ENCODE data around the gene KLHL6. TPM values are rescaled to one million over a fixed set of nuclear protein-coding genes. Genes with fewer than 3 reads are reported as not detected.
"Not testable (repeated sequence)": the region's sequence is repeated elsewhere in the genome, so short reads cannot be mapped to it uniquely, and the experiment has no call there.

KLHL6 gene
- total RNA-seq, 2 donors from 2014 or later = 16.9 to 19.3 TPM

- no peak for DNase-seq (ENCODE audit: low spot score)
- H3K4me1 Mint-ChIP-seq (ENCODE audit: low read depth in 2 of 2) = peaks cover 0 to 2% of the 10 kb centered on the region in 2 donors
- ATAC-seq = no peak
- no peak overlapping the region for H3K27ac Mint-ChIP-seq
- H3K27me3 Mint-ChIP-seq = peaks cover 11 to 17% of the 10 kb centered on the region in 2 donors
- H3K4me3 Mint-ChIP-seq = no peak overlapping the region
- H3K9me3 Mint-ChIP-seq = no peaks in the 10 kb centered on the region
- H3K36me3 Mint-ChIP-seq = no peaks in the 10 kb centered on the region
These were observed 24.7 kb upstream of the KLHL6 start for GRCh38 chr3:183579967-183580900.

GRCh38 chr3:183578179-183578578, 22.7 kb upstream of the KLHL6 start:
- Mint-ChIP-seq H3K36me3 (no peaks in the 10 kb centered on the region), H3K4me1 (ENCODE audit: low read depth in 2 of 2) (no peaks in the 10 kb centered on the region), H3K4me3 (no peak overlapping the region), H3K27me3 (peaks cover 11 to 17% of the 10 kb centered on the region in 2 donors), H3K27ac (no peak overlapping the region), H3K9me3 (no peaks in the 10 kb centered on the region)
- DNase-seq (ENCODE audit: low spot score) (no peak), ATAC-seq (no peak)

- H3K27ac Mint-ChIP-seq = no peak overlapping the region
- H3K4me1 Mint-ChIP-seq (ENCODE audit: low read depth in 2 of 2) = no peaks in the 10 kb centered on the region
- DNase-seq (ENCODE audit: low spot score) (no peak), ATAC-seq (no peak)
- H3K9me3 Mint-ChIP-seq = no peaks in the 10 kb centered on the region
- H3K27me3 Mint-ChIP-seq = peaks cover 11 to 17% of the 10 kb centered on the region in 2 donors
- no peaks in the 10 kb centered on the region for H3K36me3 Mint-ChIP-seq
- H3K4me3 Mint-ChIP-seq = no peak overlapping the region
These were observed 21.8 kb upstream of the KLHL6 start for GRCh38 chr3:183577346-183577745.

GRCh38 chr3:183576487-183577107, 21.1 kb upstream of the KLHL6 start:
- Mint-ChIP-seq H3K4me1 (ENCODE audit: low read depth in 2 of 2) (no peaks in the 10 kb centered on the region), H3K27ac (no peak overlapping the region), H3K36me3 (no peaks in the 10 kb centered on the region), H3K9me3 (no peaks in the 10 kb centered on the region), H3K27me3 (peaks cover 11 to 17% of the 10 kb centered on the region in 2 donors), H3K4me3 (no peak overlapping the region)
- ATAC-seq (no peak), DNase-seq (ENCODE audit: low spot score) (no peak)

GRCh38 chr3:183572935-183573334, 17.4 kb upstream of the KLHL6 start:
- H3K36me3 Mint-ChIP-seq = no peaks in the 10 kb centered on the region
- no peak overlapping the region for H3K4me3 Mint-ChIP-seq
- no peak overlapping the region for H3K27ac Mint-ChIP-seq
- DNase-seq (ENCODE audit: low spot score) = no peak
- H3K4me1 Mint-ChIP-seq (ENCODE audit: low read depth in 2 of 2) = no peaks in the 10 kb centered on the region
- peaks cover 9 to 15% of the 10 kb centered on the region in 2 donors for H3K27me3 Mint-ChIP-seq
- no peak for ATAC-seq
- H3K9me3 Mint-ChIP-seq = no peaks in the 10 kb centered on the region

GRCh38 chr3:183570191-183570590, 14.7 kb upstream of the KLHL6 start:
- H3K9me3 Mint-ChIP-seq; DNase-seq (ENCODE audit: low spot score); H3K4me1 Mint-ChIP-seq (ENCODE audit: low read depth in 2 of 2); ATAC-seq; H3K4me3 Mint-ChIP-seq; H3K27ac Mint-ChIP-seq; H3K36me3 Mint-ChIP-seq: not testable (repeated sequence)
- peaks cover 2 to 10% of the 10 kb centered on the region in 2 donors for H3K27me3 Mint-ChIP-seq

- no peak for DNase-seq (ENCODE audit: low spot score)
- no peak overlapping the region for H3K4me3 Mint-ChIP-seq
- H3K9me3 Mint-ChIP-seq = no peaks in the 10 kb centered on the region
- peaks cover 2 to 10% of the 10 kb centered on the region in 2 donors for H3K27me3 Mint-ChIP-seq
- no peak for ATAC-seq
- H3K27ac Mint-ChIP-seq = no peak overlapping the region
- peaks cover 0 to 3% of the 10 kb centered on the region in 2 donors for H3K4me1 Mint-ChIP-seq (ENCODE audit: low read depth in 2 of 2)
- H3K36me3 Mint-ChIP-seq = no peaks in the 10 kb centered on the region
These were observed 11.4 kb upstream of the KLHL6 start for GRCh38 chr3:183566880-183567279.

GRCh38 chr3:183564046-183564445, 8.5 kb upstream of the KLHL6 start:
- Mint-ChIP-seq H3K4me1 (ENCODE audit: low read depth in 2 of 2) (peaks cover 0 to 3% of the 10 kb centered on the region in 2 donors), H3K27me3 (peaks cover 0 to 2% of the 10 kb centered on the region in 2 donors), H3K36me3 (no peaks in the 10 kb centered on the region), H3K4me3 (peak overlapping the region; percentile 25), H3K27ac (peak overlapping the region in 1 of 2 donors; percentile 55), H3K9me3 (no peaks in the 10 kb centered on the region)
- no peak for DNase-seq (ENCODE audit: low spot score)
- no peak for ATAC-seq

GRCh38 chr3:183563536-183563874, 8.0 kb upstream of the KLHL6 start:
- Mint-ChIP-seq H3K36me3 (no peaks in the 10 kb centered on the region), H3K4me3 (no peak overlapping the region), H3K27ac (peak overlapping the region; percentile 33 to 55), H3K27me3 (peaks cover 0 to 2% of the 10 kb centered on the region in 2 donors), H3K9me3 (no peaks in the 10 kb centered on the region), H3K4me1 (ENCODE audit: low read depth in 2 of 2) (peaks cover 0 to 3% of the 10 kb centered on the region in 2 donors)
- no peak for ATAC-seq
- DNase-seq (ENCODE audit: low spot score) = no peak

- Mint-ChIP-seq H3K9me3 (no peaks in the 10 kb centered on the region), H3K4me3 (no peak overlapping the region), H3K36me3 (no peaks in the 10 kb centered on the region), H3K27ac (peak overlapping the region in 1 of 2 donors; percentile 47), H3K4me1 (ENCODE audit: low read depth in 2 of 2) (peaks cover 12 to 18% of the 10 kb centered on the region in 2 donors), H3K27me3 (no peaks in the 10 kb centered on the region)
- DNase-seq (ENCODE audit: low spot score) (no peak), ATAC-seq (no peak)
These were observed 5.1 kb upstream of the KLHL6 start for GRCh38 chr3:183560607-183561006.

GRCh38 chr3:183558495-183558894, 3.0 kb upstream of the KLHL6 start:
- no peak for DNase-seq (ENCODE audit: low spot score)
- Mint-ChIP-seq H3K36me3 (peaks cover 8% of the 10 kb centered on the region), H3K4me1 (ENCODE audit: low read depth in 2 of 2) (peaks cover 32% of the 10 kb centered on the region in 2 donors), H3K27me3 (no peaks in the 10 kb centered on the region), H3K27ac (peak overlapping the region; percentile 1 to 57), H3K9me3 (no peaks in the 10 kb centered on the region), H3K4me3 (no peak overlapping the region)
- ATAC-seq = no peak

GRCh38 chr3:183556722-183557121, 1.2 kb upstream of the KLHL6 start:
- no peaks in the 10 kb centered on the region for H3K9me3 Mint-ChIP-seq
- peaks cover 8% of the 10 kb centered on the region for H3K36me3 Mint-ChIP-seq
- peak overlapping the region; percentile 100 for H3K27ac Mint-ChIP-seq
- H3K4me3 Mint-ChIP-seq = peak overlapping the region; percentile 99
- H3K4me1 Mint-ChIP-seq (ENCODE audit: low read depth in 2 of 2) = peaks cover 41 to 42% of the 10 kb centered on the region in 2 donors
- H3K27me3 Mint-ChIP-seq = no peaks in the 10 kb centered on the region
- DNase-seq (ENCODE audit: low spot score) (no peak), ATAC-seq (no peak)

GRCh38 chr3:183554377-183554776, 1.1 kb downstream of the KLHL6 start:
- peaks cover 12% of the 10 kb centered on the region for H3K36me3 Mint-ChIP-seq
- peak overlapping the region; percentile 100 for H3K27ac Mint-ChIP-seq
- peak; percentile 65 for DNase-seq (ENCODE audit: low spot score)
- H3K27me3 Mint-ChIP-seq = no peaks in the 10 kb centered on the region
- no peaks in the 10 kb centered on the region for H3K9me3 Mint-ChIP-seq
- peak; percentile 74 to 80 for ATAC-seq
- peak overlapping the region; percentile 99 for H3K4me3 Mint-ChIP-seq
- peaks cover 54 to 56% of the 10 kb centered on the region in 2 donors for H3K4me1 Mint-ChIP-seq (ENCODE audit: low read depth in 2 of 2)
